Liver (tissue), 9 donors: ENCODE measurements around the gene RNF141. TPM values are rescaled to one million over a fixed set of nuclear protein-coding genes. Genes with fewer than 3 reads are reported as not detected.

Source experiments
- DNase-seq: peaks from one replicate; pipeline ENCODE4 v3.0.0-alpha.2; 2017; ENCODE audit warnings: low spot score
- H3K27ac ChIP-seq, 2 donors: one replicate each; pipeline ENCODE4 v1.7.0; 2013; ENCODE audit warnings: inconsistent platforms in 2 of 2, low read length in 2 of 2, control low read depth in 1 of 2, low read depth in 1 of 2, mild to moderate bottlenecking in 1 of 2
- H3K27me3 ChIP-seq, 4 donors: one replicate each; pipeline versions ENCODE4 v1.6.1 to v1.7.0; 2013; ENCODE audit warnings: low read length in 3 of 4, inconsistent platforms in 1 of 4, mild to moderate bottlenecking in 1 of 4, moderate library complexity in 1 of 4; ENCODE audit not compliant: control insufficient read depth in 4 of 4, insufficient read depth in 4 of 4
- H3K36me3 ChIP-seq, 4 donors: one replicate each; pipeline versions ENCODE4 v1.6.1 to v1.7.0; 2013; ENCODE audit warnings: low read length in 3 of 4, mild to moderate bottlenecking in 3 of 4, low read depth in 1 of 4, moderate library complexity in 1 of 4; ENCODE audit not compliant: control insufficient read depth in 4 of 4, insufficient read depth in 3 of 4
- H3K4me1 ChIP-seq, 4 donors: one replicate each; pipeline versions ENCODE4 v1.6.1 to v1.7.0; 2013; ENCODE audit warnings: low read length in 3 of 4, mild to moderate bottlenecking in 3 of 4, moderate library complexity in 1 of 4; ENCODE audit not compliant: control insufficient read depth in 4 of 4, insufficient read depth in 4 of 4
- H3K4me3 ChIP-seq, 3 donors: one replicate each; pipeline versions ENCODE4 v1.6.1 to v1.7.0; 2013; ENCODE audit warnings: low read length in 3 of 3, control low read depth in 1 of 3, low read depth in 1 of 3, mild to moderate bottlenecking in 1 of 3
- H3K9ac ChIP-seq, 2 donors: one replicate each; pipeline ENCODE4 v1.7.0; 2013; ENCODE audit warnings: low read length in 2 of 2, mild to moderate bottlenecking in 2 of 2, moderate library complexity in 2 of 2, control low read depth in 1 of 2, low read depth in 1 of 2
- H3K9me3 ChIP-seq, 4 donors: one replicate each; pipeline versions ENCODE4 v1.6.1 to v1.7.0; 2013; ENCODE audit warnings: low read length in 3 of 4; ENCODE audit not compliant: control insufficient read depth in 4 of 4
- EGR1 ChIP-seq, 2 donors: IDR thresholded peaks; 2 replicates each; pipeline ENCODE4 v1.6.1; 2016 to 2018; ENCODE audit warnings: antibody characterized with exemption in 2 of 2, low read depth in 2 of 2
- FOXA1 ChIP-seq: IDR thresholded peaks from 2 replicates; pipeline ENCODE4 v1.6.1; 2016; ENCODE audit warnings: antibody characterized with exemption
- FOXA2 ChIP-seq: IDR thresholded peaks from 2 replicates; pipeline ENCODE4 v1.6.1; 2016; ENCODE audit warnings: antibody characterized with exemption
- HNF4A ChIP-seq, 2 donors: conservative IDR thresholded peaks; 2 replicates each; pipeline ENCODE4 v1.6.1; 2016; ENCODE audit warnings: antibody characterized with exemption in 2 of 2, mild to moderate bottlenecking in 2 of 2
- HNF4G ChIP-seq: IDR thresholded peaks from 2 replicates; pipeline ENCODE4 v1.6.1; 2016; ENCODE audit warnings: antibody characterized with exemption
- JUND ChIP-seq, 2 donors: IDR thresholded peaks; 2 replicates each; pipeline ENCODE4 v1.6.1; 2016; ENCODE audit warnings: antibody characterized with exemption in 2 of 2
- NR2F2 ChIP-seq: IDR thresholded peaks from 2 replicates; pipeline ENCODE4 v1.6.1; 2016; ENCODE audit warnings: antibody characterized with exemption
- RAD21 ChIP-seq, 2 donors: IDR thresholded peaks; 2 replicates each; pipeline ENCODE4 v1.6.1; 2016; ENCODE audit warnings: antibody characterized with exemption in 2 of 2, mild to moderate bottlenecking in 2 of 2
- REST ChIP-seq: IDR thresholded peaks from 2 replicates; pipeline ENCODE4 v1.6.1; 2016; ENCODE audit warnings: antibody characterized with exemption, mild to moderate bottlenecking
- RXRA ChIP-seq, 2 donors: IDR thresholded peaks; 2 replicates each; pipeline ENCODE4 v1.6.1; 2017 to 2018; ENCODE audit warnings: antibody characterized with exemption in 2 of 2, mild to moderate bottlenecking in 1 of 2
- SP1 ChIP-seq: IDR thresholded peaks from 2 replicates; pipeline ENCODE4 v1.6.1; 2018; ENCODE audit warnings: antibody characterized with exemption, mild to moderate bottlenecking
- TAF1 ChIP-seq: conservative IDR thresholded peaks from 2 replicates; pipeline ENCODE4 v1.6.1; 2016; ENCODE audit warnings: antibody characterized with exemption, mild to moderate bottlenecking
- YY1 ChIP-seq: IDR thresholded peaks from 2 replicates; pipeline ENCODE4 v1.6.1; 2016; ENCODE audit warnings: antibody characterized with exemption, mild to moderate bottlenecking
- WGBS: extraction: QIAGEN DNeasy Blood & Tissue Kit; methylation state at CpG from one replicate; pipeline ENCODE4 v1.1.7; 2013; 5-methylcytosine and 5-hydroxymethylcytosine counted together
- polyA plus RNA-seq, 2 donors: library from polyadenylated mRNA; stranded (reverse) in 1 of 2; unstranded in 1 of 2; fragments of 200-250 nt in 1 of 2; fragments of >200 nt in 1 of 2; fragmentation: Nextera tagmentation in 1 of 2; extraction: Ambion mirVana in 1 of 2; gene quantifications; one replicate each; pipeline versions ENCODE4 v1.2.1 to v1.2.3, GENCODE V29; 2013 to 2015
- total RNA-seq, 2 donors: library from RNA; depleted of rRNA; stranded (reverse); fragments of >200 nt; gene quantifications; one replicate each; pipeline ENCODE4 v1.2.3, GENCODE V29; 2014
- TF ChIP-seq, protein P1 (sequence below): IDR thresholded peaks from 2 replicates; pipeline ENCODE4 v1.6.1; 2016; ENCODE audit warnings: antibody characterized with exemption
- TF ChIP-seq, protein P2 (sequence below): IDR thresholded peaks from 2 replicates; pipeline ENCODE4 v1.6.1; 2016; ENCODE audit warnings: antibody characterized with exemption
- donor health status: healthy.
- donor health status: healthy.
- donor health status: healthy.
- donor health status: healthy.
- donor health status: healthy.

The RNF141 gene
- total and polyA plus RNA-seq, 4 donors, result 6.9 to 14.6 (median 13.0) TPM

DNA sequence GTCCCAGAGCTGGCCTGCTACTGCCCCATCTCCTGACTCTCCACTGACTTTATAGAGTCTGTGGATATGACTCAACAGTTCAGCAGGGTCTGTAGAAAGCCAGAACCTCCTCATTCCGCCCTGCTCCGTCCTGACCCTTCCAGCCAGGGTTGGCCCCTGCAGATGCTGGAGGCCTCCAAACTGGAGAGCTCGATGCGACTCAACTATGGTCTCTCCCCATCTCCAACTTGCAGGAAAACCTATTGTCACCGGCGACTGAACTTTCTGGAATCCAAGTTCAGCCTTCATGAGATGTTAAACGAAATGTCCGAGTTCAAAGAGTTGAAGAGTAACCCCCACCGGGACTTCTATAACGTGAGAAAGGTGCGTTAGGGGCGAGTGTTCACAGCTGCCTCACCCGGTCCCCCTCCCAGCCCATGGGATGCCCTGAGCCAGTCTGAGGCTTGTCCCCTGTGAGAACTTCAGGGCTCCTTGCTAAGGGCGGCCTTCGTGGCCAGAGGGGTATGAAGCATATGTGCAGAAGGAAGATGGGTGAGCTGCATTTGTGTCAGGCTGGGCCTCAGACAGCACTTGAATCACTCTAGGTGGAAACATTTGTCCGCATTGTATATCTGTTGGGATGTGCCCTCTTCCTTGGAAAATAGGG, 53.9 kb downstream of the RNF141 start:
- no peak for TF ChIP-seq FOXA2
- TF ChIP-seq YY1, result no peak
- TF ChIP-seq FOXA1, result no peak
- TF ChIP-seq EGR1 (IDR thresholded peaks at IDR 0.05; ENCODE audit: low read depth in 2 of 2), result no peak
- TF ChIP-seq, protein P1, sequence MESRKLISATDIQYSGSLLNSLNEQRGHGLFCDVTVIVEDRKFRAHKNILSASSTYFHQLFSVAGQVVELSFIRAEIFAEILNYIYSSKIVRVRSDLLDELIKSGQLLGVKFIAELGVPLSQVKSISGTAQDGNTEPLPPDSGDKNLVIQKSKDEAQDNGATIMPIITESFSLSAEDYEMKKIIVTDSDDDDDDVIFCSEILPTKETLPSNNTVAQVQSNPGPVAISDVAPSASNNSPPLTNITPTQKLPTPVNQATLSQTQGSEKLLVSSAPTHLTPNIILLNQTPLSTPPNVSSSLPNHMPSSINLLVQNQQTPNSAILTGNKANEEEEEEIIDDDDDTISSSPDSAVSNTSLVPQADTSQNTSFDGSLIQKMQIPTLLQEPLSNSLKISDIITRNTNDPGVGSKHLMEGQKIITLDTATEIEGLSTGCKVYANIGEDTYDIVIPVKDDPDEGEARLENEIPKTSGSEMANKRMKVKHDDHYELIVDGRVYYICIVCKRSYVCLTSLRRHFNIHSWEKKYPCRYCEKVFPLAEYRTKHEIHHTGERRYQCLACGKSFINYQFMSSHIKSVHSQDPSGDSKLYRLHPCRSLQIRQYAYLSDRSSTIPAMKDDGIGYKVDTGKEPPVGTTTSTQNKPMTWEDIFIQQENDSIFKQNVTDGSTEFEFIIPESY, result no peak
- no peak for TF ChIP-seq RXRA (IDR thresholded peaks at IDR 0.05)
- Histone ChIP-seq H3K27ac (no peak overlapping the region), H3K4me1 (peaks cover 0 to 2% (median 0%) of the 10 kb centered on the region in 4 donors), H3K9ac (no peak overlapping the region), H3K36me3 (peaks cover 0 to 5% (median under 1%) of the 10 kb centered on the region in 4 donors), H3K27me3 (no peaks in the 10 kb centered on the region), H3K9me3 (no peaks in the 10 kb centered on the region), H3K4me3 (no peak overlapping the region)
- WGBS, result 94% methylated on average over 16 of the region's 16 CpGs
- DNase-seq, result no peak

DNA sequence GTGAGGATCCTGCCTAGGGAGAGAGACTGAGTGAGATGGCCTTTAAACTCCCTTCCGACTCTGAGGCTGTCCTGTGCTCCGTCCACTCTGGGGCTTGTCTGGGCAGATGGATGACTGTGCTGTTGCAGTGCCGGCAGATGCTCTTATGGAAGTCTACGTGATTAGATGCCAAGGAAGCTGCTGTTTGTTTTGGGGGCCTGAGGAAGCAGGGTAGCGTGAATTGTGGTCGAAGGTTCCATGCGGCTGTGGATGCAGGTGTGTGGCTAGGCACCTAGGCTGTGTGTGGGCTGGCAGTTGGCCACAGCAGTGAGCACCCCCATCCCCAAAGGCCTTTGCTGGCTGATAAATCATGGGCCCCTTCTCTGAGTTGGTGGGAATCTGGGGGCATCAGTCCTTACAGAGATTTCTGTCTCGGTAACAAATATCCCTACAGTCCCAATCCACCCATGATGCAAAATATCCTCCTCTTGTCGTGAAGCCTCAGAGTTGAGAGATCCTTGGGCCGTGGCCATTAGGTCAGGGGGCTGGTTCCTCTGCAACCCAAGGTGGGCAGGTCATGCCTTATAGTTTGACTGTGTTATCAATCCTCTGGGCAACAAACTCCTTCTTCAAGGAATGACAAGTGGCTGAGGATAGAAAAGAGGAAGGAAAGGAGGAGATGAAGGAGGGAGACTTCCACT, 54.7 kb downstream of the RNF141 start:
- TF ChIP-seq RXRA (IDR thresholded peaks at IDR 0.05) (no peak), FOXA1 (no peak)
- TF ChIP-seq, protein P1, result no peak
- 96% methylated on average over 10 of the region's 10 CpGs for WGBS
- H3K4me1 ChIP-seq, result peaks cover 0 to under 1% (median 0%) of the 10 kb centered on the region in 4 donors
- no peak overlapping the region for H3K4me3 ChIP-seq
- no peaks in the 10 kb centered on the region for H3K9me3 ChIP-seq
- no peak overlapping the region for H3K27ac ChIP-seq
- no peak for DNase-seq
- H3K27me3 ChIP-seq, result no peaks in the 10 kb centered on the region
- H3K9ac ChIP-seq, result no peak overlapping the region
- H3K36me3 ChIP-seq, result peaks cover 0 to 7% (median under 1%) of the 10 kb centered on the region in 4 donors

GRCh38 chr11:10485646-10486045, 55.3 kb downstream of the RNF141 start:
- DNase-seq, result no peak
- Histone ChIP-seq H3K36me3 (peaks cover 0 to 7% (median under 1%) of the 10 kb centered on the region in 4 donors), H3K27ac (no peak overlapping the region), H3K27me3 (no peaks in the 10 kb centered on the region), H3K9me3 (no peaks in the 10 kb centered on the region), H3K4me1 (no peaks in the 10 kb centered on the region), H3K4me3 (no peak overlapping the region), H3K9ac (no peak overlapping the region)
- 60% methylated on average over 2 of the region's 2 CpGs for WGBS
- TF ChIP-seq HNF4A (conservative IDR thresholded peaks at IDR 0.05) (no peak), TAF1 (no peak), HNF4G (no peak), RAD21 (IDR thresholded peaks at IDR 0.05) (no peak), NR2F2 (no peak), SP1 (no peak), JUND (IDR thresholded peaks at IDR 0.05) (no peak), FOXA2 (no peak), REST (no peak), RXRA (IDR thresholded peaks at IDR 0.05) (no peak)
- TF ChIP-seq, protein P2, sequence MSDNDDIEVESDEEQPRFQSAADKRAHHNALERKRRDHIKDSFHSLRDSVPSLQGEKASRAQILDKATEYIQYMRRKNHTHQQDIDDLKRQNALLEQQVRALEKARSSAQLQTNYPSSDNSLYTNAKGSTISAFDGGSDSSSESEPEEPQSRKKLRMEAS, result no peak
- TF ChIP-seq, protein P1, result no peak
